GM20431 (cell line): ENCODE data around the gene MRAP.
"Not testable (repeated sequence)": the region's sequence is repeated elsewhere in the genome, so short reads cannot be mapped to it uniquely, and the experiment has no call there.

Experiments
- in situ Hi-C: fragments of 300-500 bp; cut with MseI, MboI; formaldehyde crosslinking; loops from one replicate; pipeline ENCODE4 v1.15.0; 2020; ENCODE audit warnings: low sequenced_read_pairs; ENCODE audit not compliant: unreplicated experiment

Gene MRAP

DNA sequence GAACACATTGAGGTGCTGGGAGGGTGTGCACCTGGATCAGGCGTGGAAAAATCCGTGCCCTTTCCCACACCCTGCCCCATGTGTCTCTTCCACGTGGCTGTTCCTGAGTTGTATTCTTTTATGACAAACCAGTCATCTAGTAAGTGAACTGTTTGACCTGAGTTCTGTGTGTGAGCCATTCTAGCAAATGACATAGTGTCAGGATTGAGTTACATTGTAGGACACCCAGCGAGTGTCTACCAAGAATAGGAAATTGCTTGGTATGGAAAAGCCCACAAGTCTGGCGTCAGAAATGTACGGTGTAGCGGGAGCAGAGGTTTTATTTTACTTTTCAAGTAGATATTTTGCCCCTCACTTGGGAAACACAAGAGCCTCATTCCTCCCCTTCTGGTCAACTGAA is 1.2 kb upstream of the MRAP start:
- in situ Hi-C loops: no loop called here

DNA sequence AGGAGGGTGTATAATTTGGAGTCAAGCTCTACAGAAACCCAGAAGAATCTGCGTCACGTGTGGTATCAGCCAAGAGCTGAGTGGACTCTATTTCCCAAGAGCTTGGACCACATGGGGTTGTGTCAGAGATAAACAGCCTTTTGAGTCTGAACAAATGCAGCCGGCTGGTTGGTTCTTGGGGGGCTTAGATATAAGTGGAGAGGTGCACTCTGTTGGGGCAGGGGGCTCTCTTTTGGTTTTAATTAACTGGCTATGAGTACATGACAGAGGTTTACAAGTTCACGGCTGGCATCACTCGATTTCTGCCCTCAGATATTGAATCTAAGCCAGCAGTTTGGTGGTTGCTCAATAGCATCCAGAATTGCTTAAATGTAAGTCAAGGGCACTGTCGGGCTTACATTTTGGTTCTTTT is 501 bp upstream of the MRAP start:
- in situ Hi-C loops: no loop called here

DNA sequence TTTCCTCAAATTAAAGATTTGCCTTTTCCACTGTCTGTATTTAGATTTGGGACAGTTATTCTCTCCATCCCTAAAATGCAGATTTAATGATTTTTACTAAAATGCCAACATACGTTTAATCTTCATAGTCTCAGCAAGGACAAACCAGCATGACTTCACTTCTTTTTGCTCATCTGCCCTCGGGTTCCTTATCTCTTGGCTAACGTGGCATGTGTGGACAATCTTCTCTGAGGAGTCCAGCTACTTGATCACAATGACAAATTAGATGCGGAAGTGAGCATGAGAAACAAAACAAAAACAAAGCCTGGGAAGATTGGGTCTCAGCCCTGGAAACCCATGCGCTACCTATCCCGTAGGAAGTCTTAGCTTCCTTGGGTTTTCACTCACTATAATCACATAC is 1.0 kb downstream of the MRAP start:
- in situ Hi-C loops: no loop called here

DNA sequence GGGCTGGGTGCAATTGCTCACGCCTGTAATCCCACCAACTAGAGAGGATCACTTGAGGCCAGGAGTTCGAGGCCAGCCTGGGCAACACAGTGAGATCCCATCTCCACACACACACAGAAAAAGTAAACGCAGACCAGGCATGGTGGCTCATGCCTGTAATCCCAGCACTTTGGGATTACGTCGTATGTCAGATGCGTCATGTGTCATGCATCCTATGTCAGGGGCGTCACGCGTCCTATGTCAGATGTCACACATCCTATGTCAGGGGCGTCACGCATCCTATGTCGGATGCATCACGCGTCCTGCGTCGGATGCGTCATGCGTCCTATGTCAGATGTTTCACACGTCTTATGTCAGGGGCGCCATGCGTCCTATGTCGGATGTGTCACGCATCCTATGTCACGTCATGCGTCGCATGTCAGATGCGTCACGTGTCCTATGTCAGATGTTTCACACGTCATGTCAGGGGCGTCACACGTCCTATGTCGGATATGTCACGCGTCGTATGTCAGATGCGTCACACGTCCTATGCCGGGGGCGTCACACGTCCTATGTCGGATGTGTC is 1.5 kb downstream of the MRAP start:
- in situ Hi-C loops: no loop called here

DNA sequence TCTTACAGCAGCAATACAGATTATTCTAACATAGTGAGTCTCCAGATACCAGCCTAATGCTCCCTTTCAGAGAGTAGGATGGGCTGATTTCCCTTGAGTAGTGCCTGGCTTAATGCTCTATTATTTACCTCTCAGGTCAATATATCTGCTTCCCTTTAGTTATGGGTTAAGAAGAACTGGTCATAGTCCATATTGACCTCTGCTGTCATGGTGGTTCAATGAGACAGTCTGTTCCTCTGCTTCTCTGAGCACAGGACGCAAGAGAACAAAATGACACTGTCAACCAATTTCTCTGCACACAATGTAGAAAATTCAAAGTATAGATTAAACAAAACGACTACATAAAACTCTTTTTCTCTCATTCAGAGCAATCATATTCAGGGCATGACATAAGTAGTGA is 2.9 kb downstream of the MRAP start:
- in situ Hi-C loops: no loop called here

DNA sequence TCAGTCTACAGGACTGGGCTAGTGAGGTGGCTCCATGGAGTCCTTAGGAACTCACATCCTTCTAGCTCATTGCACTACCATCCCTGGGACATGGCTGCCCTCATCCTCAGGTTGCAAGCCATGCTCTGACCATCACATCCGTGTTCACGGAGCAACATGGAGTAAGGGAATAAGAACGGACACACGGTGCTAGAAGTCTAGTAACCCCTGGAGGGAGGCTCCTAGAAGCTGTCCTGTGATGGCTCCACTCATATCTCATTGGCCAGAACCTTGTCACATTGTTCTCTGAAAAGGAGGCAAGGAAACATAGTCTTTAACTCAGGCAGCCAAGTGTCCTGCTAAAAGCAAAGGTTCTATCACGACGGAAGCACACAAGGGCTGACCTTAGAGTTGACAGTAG is 3.9 kb downstream of the MRAP start:
- in situ Hi-C loops: no loop called here

DNA sequence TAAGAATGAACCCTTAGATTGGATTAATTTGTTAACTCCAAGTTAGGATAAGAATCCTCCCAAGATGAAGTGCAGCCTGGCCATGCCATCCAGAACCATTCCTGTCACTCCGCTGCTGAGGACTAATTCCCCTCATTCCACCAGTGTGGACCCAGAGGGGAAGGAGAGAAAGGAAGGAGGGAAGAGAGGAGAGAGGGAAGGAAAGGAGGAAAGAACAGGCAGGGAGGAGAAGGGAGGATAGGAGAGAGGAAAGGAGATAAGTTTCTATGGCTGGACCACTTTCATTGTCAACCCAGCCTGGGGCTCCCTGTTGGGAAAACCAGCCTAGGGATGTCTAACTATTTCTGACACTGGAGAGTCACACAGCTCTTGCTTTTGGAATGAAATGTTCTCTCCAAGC is 4.7 kb downstream of the MRAP start:
- in situ Hi-C loops: no loop called here

DNA sequence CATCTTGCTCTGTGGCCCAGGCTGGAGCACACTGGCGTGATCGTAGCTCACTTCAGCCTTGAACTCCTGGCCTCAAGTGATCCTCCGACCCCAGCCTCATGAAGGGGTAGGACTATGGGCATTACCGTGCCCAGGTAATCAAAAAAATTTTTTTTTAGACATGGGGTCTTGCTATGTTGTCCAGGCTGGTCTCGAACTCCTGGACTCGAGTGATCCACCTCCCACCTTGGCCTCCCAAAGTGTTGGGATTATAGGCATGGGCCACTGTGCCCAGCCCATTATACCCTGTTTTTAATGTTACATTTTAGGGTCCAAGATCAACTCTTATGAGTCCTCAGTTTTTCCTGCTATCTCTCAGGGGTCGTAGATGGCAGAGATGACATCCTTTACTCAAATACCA is 6.3 kb downstream of the MRAP start:
- in situ Hi-C loops: no loop called here

DNA sequence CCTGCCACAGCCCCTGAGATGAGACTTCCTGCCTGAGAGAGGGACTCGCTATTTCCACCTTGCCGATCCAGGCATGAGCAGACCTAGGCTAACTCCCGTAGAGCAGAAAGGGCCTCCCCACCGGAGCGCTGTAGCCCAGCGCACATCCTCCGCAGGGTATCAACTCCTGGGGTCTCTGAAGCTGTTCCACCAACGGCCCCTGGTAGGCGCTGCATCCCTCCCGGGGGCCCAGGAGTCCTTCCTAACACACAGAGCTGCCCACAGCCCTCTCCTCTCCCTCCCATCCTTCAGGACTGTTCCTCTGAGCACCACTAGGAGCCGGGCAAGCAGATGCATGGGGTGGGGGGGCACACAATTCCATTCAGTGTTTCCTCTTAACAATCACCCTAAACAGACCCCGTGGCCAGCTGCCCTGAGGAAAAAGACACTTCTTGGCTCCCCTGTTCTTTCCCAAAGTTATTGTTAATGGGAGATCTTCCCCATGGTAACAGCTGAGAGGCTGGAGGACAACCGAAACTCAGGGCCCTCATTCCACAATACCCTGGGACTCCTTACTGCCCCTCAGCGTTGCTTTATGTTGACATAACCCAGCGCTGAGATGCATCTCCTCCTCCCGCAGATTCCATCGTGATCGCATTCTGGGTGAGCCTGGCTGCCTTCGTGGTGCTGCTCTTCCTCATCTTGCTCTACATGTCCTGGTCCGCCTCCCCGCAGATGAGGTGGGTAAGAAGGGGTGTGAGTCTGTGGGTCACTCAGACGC is 7.5 kb downstream of the MRAP start:
- in situ Hi-C loops: no loop called here

DNA sequence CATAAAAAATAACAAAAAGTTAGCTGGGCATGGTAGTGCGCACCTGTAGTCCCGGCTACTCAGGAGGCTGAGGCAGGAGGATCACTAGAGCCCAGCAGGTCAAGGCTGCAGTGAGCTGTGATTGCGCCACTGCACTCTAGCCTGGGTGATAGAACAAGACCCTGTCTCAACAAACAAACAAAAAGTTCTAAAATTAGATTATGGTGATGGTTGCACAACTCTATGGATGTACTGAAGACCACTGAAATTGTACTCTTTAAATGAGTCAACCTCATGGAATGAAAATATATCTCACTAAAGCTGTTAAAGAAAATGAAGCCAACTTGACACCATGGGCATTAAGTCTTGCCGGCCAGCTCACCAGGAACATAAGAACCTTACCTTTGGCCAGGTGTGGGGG is 9.1 kb downstream of the MRAP start:
- in situ Hi-C loops: no loop called here

DNA sequence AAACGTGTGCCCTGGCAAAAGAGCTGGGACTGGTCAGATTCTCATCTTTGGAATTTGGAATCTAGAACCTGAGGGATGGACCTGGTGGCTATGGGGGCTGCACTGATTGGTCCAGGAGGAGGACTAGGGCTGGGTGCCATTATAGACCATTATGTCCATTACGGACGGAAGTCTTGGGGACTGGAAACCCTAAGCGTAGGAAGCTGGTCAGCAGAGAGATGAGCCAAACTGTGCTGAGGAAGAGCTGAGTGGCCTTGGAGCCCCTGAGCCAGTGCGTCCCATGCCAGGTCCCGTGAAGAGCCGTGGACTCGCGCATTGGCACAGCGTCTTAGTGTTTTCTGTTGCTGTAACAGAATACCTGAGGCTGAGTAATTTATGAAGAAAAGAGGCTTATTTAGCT is 10.0 kb downstream of the MRAP start:
- in situ Hi-C loops: no loop called here

DNA sequence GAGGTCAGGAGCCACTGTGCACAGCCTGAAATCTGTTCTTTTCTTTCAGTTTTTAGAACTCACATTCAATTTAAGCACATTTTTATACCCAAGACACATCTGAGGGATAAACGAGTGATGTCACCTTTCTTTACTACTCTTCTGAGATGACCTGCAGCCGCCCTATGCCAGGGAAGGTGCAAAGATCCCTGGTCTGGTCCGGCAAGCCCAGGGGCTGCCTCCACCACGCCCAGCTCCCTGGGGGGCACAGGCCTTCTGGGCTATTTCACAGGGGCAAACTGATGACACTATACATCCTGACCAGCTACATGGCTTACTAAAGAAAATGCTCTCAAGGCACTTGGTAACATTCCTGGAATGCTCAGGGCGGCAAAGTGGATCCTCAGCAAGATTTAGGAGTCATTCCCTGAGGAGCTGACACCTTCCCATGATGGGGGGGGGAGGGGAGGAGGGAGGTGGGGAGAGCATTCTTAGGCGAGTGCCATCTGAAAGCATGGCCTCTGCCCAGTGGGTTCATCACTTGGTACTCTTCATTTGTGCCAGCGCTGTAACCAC is 11.3 kb downstream of the MRAP start:
- in situ Hi-C loops: no loop called here

DNA sequence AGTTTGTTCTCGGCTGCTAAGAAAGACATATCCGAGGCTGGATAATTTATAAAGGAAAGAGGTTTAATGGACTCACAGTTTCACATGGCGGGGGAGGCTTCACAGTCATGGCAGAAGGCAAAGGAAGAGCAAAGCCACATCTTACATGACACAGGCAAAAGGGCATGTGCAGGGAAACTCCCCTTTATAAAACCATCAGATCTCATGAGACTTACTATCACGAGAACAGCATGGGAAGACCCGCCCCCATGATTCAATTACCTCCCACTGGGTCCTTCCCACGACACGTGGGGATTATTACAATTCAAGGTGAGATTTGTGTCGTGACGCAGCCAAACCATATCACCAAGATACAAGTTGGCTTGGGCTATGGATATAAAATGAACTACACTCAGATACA is 12.3 kb downstream of the MRAP start:
- in situ Hi-C loops: not testable (repeated sequence)

DNA sequence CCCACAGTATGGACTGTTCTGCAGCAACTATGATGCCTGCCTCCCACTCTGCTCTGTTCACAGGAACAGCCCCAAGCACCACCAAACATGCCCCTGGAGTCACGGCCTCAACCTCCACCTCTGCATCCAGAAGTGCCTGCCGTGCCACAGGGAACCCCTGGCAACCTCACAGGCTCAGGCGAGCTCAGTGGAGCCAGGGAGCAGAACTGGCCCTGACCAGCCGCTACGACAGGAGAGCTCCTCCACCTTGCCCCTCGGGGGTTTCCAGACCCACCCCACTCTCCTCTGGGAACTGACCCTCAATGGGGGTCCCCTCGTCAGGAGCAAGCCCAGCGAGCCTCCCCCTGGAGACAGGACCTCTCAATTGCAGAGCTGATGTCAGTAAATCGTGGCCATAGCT is 13.0 kb downstream of the MRAP start:
- in situ Hi-C loops: no loop called here

DNA sequence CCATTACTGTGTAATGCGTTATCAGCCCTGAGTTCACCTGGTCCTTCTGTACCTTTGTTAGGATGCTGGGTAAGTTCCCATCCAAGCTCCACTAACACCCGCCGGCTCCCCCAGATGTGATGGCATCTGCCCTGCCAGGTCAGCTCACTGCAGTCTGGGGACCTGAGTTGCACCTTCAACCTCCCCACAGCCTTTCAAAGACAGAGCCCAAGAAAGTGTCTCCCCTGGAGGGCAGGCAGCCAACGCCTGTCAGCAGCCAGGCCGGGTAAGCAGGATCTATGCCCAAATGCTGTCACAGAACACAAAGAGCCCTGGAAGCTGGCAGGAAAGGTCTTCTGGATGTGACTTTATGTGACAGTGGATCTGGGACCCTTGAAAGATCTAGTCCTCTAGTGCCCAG is 13.7 kb downstream of the MRAP start:
- in situ Hi-C loops: no loop called here

DNA sequence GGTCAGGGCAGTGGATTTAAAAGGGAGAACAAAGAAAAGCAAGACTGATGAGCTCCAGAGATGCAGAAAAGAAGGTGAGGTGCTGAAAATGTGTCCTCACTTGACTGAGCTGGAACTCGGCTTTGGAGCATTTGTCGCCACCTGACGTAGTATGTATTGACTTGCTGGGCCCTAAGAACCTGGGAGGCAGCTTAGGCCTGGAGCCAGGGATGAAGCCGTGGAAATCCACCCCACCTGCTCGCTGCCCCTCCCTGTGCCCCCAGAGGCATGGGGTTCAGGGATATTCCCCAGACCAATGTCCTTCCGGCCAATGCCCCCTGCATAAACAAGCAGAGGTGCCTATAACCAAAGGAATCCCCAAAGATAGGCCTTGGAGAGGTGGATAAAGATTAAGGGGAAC is 14.3 kb downstream of the MRAP start:
- in situ Hi-C loops: no loop called here

DNA sequence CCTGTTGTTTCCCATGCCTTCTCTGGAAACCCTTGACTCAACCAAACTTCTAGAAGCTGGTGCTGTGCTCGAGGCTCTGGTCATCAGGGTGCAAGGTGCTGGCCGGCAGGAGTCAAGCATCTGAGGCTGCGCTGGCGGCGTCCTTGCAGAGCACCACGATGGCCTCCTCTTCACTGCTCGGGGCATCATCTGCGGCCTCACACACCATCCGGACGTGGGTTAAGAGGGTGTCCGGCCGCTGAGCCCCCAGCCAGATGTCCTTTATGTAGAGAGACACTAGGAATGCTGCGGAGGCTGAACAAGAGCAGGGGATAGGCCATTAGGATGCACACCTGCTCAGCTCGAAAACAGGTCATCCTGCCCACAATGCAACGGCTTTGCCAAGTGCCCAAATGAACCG is 16.2 kb downstream of the MRAP start:
- in situ Hi-C loops: no loop called here

DNA sequence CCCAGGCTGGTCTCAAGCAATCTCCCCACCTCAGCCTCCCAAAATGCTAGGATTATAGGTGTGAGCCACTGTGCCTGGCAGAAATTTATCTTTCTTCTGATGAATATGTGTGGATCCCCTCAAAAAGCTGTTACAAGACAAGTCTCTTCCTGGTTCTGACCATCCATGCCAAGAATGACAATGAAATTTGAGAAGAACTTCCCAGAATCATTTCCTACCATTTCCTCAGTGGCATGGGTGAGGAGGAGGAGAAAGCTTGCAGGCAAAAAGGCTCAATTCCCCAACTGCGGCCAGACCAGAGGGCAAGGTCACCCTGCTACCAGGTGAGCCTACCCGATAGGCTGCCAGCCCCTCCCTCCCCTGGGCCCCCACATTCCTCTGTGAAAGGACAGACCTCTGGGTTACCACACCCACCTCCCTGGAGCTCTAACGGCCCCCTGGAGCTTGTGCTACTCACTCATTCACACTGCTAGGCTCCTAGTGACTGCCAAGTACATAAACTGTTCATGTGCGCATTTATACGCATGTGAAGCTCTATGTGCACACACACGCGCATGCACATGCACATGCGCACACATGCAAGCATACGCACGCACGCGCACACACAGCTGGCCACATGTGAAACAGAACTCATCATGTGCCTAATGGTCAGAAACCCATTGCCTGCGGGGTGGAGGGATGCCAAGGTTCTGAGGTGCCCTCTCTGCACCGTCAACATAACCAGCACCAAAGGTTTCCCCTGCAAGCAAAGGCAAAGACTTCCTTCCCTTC is 17.0 kb downstream of the MRAP start:
- in situ Hi-C loops: no loop called here

DNA sequence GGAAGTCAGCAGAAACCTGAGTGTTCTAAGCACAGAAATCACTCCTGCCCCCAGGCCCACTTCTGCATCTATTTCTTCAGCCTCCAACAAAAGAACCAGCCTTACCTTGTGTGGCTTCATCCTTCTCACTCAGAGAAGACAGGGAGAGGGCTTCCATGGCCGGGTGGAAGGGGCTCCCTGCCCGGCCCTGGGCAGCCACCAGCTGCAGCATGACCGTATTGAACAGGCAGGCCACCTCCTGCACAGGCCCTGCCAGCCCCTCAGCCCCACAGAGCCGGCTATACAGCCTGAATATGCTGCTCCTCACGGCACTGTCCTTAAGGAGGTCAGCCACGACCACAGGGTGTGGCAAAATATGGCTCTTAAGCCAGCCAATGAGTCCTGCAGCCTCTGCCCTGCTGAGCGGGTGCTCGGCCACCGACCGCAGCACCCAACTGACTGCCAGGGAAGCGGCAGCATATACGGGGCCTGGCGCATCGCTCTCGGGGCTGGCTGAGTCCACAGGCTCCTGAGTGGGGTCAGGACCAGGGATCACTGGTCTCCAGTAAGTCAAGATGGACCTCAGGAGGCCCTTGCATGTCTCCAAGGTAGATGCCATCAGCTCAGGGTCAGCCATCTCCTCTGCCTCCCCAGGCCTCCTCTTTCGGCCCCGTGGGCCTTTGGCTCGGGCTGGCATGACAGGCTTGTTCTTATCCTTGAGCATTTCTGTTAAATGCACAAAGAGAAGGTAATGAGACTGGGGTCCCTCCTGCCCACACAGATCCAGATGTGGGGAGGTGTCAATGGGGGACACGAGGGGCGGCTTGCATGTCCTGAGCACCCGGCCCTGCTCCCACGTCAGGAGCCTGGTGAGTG is 17.9 kb downstream of the MRAP start:
- in situ Hi-C loops: no loop called here

DNA sequence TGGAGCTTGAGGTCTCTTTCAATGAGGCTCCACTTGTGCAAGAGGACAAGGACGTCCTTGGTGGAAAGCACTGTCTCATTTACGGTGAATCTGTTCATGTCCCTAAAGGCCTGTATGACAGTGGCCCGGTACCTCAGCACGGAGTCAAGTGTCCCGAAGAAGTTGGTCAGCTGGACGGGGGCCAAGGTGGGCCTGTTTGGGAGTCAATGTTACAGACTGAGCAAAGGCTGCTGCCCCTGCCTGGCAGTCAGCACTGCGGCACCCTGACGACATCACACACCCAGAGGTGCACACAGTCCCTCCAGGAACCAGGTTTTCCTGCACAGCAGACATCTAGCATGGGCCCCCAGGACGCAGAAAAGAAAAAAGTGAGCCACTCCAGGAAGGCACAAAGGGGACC is 19.1 kb downstream of the MRAP start:
- in situ Hi-C loops: no loop called here
